ENCODE measurements around the gene RFTN1.

GRCh38 chr3:16548721-16549120 lies 35.2 kb upstream of the RFTN1 start:
- TF ChIP-seq EZH2 (IDR thresholded peaks at IDR 0.05): no peak
- no peak for TF ChIP-seq POLR2AphosphoS5 (IDR thresholded peaks at IDR 0.05; ENCODE audit: borderline replicate concordance, low read depth, low read length)
- no peak for TF ChIP-seq FOXP2 (optimal IDR thresholded peaks at IDR 0.05; ENCODE audit: control extremely low read depth, extremely low read length, insufficient read depth)
